GM12878 (cell line): ENCODE data around the gene NDE1. TPM values are rescaled to one million over a fixed set of nuclear protein-coding genes. Genes with fewer than 3 reads are reported as not detected.

ENCODE experiments used
- ATAC-seq: fragments of 200-7000 bp; cut with Tn5 transposase; 3 replicates; pipeline ENCODE4 v1.9.1; 2020; ENCODE audit warnings: mild to moderate bottlenecking, moderate library complexity
- BruUV-seq: library from RNA; stranded (reverse); fragments of 400-500 nt; replicated peaks from 2 replicates; lab custom pipeline; 2021; lab: Mats Ljungman, UMichigan
- CTCF ChIA-PET: fragments of 300-600 bp; sonication (Branson Sonifier 250); formaldehyde crosslinking; extraction: SDS; loops from one replicate; lab custom pipeline; 2021; ENCODE audit warnings: inconsistent platforms; lab: Yijun Ruan, JAX
- POLR2A ChIA-PET: fragments of 350-600 bp; formaldehyde crosslinking; extraction: SDS; loops from one replicate; lab custom pipeline; 2021; ENCODE audit warnings: inconsistent platforms; lab: Charles Lee
- RAD21 ChIA-PET: fragments of 300-600 bp; sonication (Branson Sonifier 250); formaldehyde crosslinking; loops from one replicate; lab custom pipeline; 2023; ENCODE audit warnings: antibody characterized with exemption; ENCODE audit not compliant: unreplicated experiment; lab: Charles Lee
- SMC1A ChIA-PET: fragments of 300-600 bp; sonication (Branson Sonifier 250); formaldehyde crosslinking; loops from one replicate; lab custom pipeline; 2023; ENCODE audit not compliant: unreplicated experiment, uncharacterized antibody; lab: Charles Lee
- DNase-seq: peaks from one replicate; pipeline ENCODE4 v3.0.0-alpha.2; 2011; ENCODE audit warnings: low read depth, low spot score
- FAIRE-seq: peaks from 3 replicates; lab custom pipeline; 2011; peaks lifted over from hg19 to GRCh38; lab: Jason Lieb, UNC
- H2AFZ ChIP-seq: 2 replicates; pipeline ENCODE4 v1.6.0; 2011; ENCODE audit warnings: low read depth, low read length, control low read depth; ENCODE audit not compliant: control insufficient read depth
- H3K27ac ChIP-seq: 2 replicates; pipeline ENCODE4 v1.5.1; 2011; ENCODE audit warnings: control low read depth; ENCODE audit not compliant: control insufficient read depth, insufficient read depth
- H3K27me3 ChIP-seq, 2 experiments: replicated peaks in 1 of 2; 2 replicates each; pipeline versions ENCODE4 v1.6.0 to v1.6.1; 2011; ENCODE audit warnings: low read length in 1 of 2; ENCODE audit not compliant: control insufficient read depth in 2 of 2, insufficient read depth in 2 of 2
- H3K36me3 ChIP-seq, 2 experiments: 2 replicates each; pipeline ENCODE4 v1.5.1; 2011; ENCODE audit warnings: low read length in 1 of 2; ENCODE audit not compliant: control insufficient read depth in 2 of 2, insufficient read depth in 2 of 2
- H3K4me1 ChIP-seq: 2 replicates; pipeline ENCODE4 v1.6.1; 2011; ENCODE audit warnings: mild to moderate bottlenecking, low read length, moderate library complexity, mixed read lengths; ENCODE audit not compliant: control insufficient read depth, insufficient read depth
- H3K4me2 ChIP-seq: 2 replicates; pipeline ENCODE4 v1.6.0; 2011; ENCODE audit warnings: control low read depth; ENCODE audit not compliant: control insufficient read depth, insufficient read depth
- H3K4me3 ChIP-seq: fragments of 200-600 bp; sonication (generic); 2 replicates; pipeline ENCODE4 v1.5.1; 2016
- H3K79me2 ChIP-seq: 2 replicates; pipeline ENCODE4 v1.6.0; 2011; ENCODE audit warnings: low read length; ENCODE audit not compliant: control insufficient read depth, insufficient read depth
- H3K9ac ChIP-seq: 2 replicates; pipeline ENCODE4 v1.8.0; 2011; ENCODE audit warnings: low read length, control low read depth, mixed read lengths; ENCODE audit not compliant: control insufficient read depth, insufficient read depth
- H3K9me3 ChIP-seq: replicated peaks from 3 replicates; pipeline ENCODE4 v1.5.1; 2011; ENCODE audit warnings: mild to moderate bottlenecking, low read length; ENCODE audit not compliant: control insufficient read depth, insufficient read depth
- H4K20me1 ChIP-seq: 2 replicates; pipeline ENCODE4 v1.6.0; 2011; ENCODE audit not compliant: control insufficient read depth, insufficient read depth
- EZH2 ChIP-seq: IDR thresholded peaks from 2 replicates; pipeline ENCODE4 v1.6.1; 2012; ENCODE audit warnings: low read depth, mild to moderate bottlenecking, control low read depth, inconsistent platforms, low read length, borderline replicate concordance; ENCODE audit not compliant: control insufficient read depth
- RCOR1 ChIP-seq: conservative IDR thresholded peaks from 2 replicates; pipeline ENCODE4 v1.6.1; 2012; ENCODE audit warnings: low read depth, low read length, improper control_type of control experiment
- ZBTB4 ChIP-seq: fragments of 450-650 bp; formaldehyde crosslinking; IDR thresholded peaks from 2 replicates; pipeline ENCODE4 v1.4.0; 2022; ENCODE audit warnings: mild to moderate bottlenecking, moderate library complexity
- WGBS: methylation state at CpG from one replicate; pipeline ENCODE4 v1.1.6; 2016; ENCODE audit warnings: low lambda C conversion rate; ENCODE audit not compliant: insufficient replicate concordance, insufficient coverage; ENCODE audit errors: missing lambda C conversion rate; 5-methylcytosine and 5-hydroxymethylcytosine counted together
- in situ Hi-C: fragments of 300-500 bp; cut with MboI; formaldehyde crosslinking; loops from 9 replicates; pipeline ENCODE4 v1.14.3; 2018; ENCODE audit warnings: mixed read lengths
- intact Hi-C: fragments of 100-400 bp; cut with micrococcal nuclease; formaldehyde crosslinking; loops from one replicate; pipeline ENCODE4 v1.14.2; 2022; ENCODE audit not compliant: unreplicated experiment
- polyA plus RNA-seq, 11 experiments: library from polyadenylated mRNA; depleted of rRNA in 4 of 11; unstranded in 6 of 11; stranded (reverse) in 5 of 11; fragments of >200 nt; fragmentation: Nextera tagmentation in 4 of 11; fragmentation: Illumina TruSeq in 1 of 11; extraction: Ambion mirVana in 4 of 11; extraction: Trizol in 1 of 11; gene quantifications; 1 replicate in 1 of 11; 2 replicates in 10 of 11; pipeline versions ENCODE4 v1.2.1 to v1.2.3, GENCODE V29; 2011 to 2016; ENCODE audit warnings: inconsistent platforms in 2 of 11, missing spikeins in 2 of 11, low read depth in 1 of 11
- total RNA-seq, 4 experiments: library from RNA; depleted of rRNA in 3 of 4; stranded (reverse); fragments of >200 nt in 3 of 4; fragmentation: Illumina TruSeq in 1 of 4; extraction: Trizol in 1 of 4; gene quantifications; 2 replicates each; pipeline versions ENCODE4 v1.2.1 to v1.2.3, GENCODE V29; 2013 to 2021

The NDE1 gene
- total and polyA plus RNA-seq, 10 of the 15 experiments (the other 5 are each of a cell fraction or from before 2014, with no cell fraction given), result 5.7 to 148 (median 87.8) TPM

- TF ChIP-seq ZBTB4, result no peak
- no peak for TF ChIP-seq EZH2
- TF ChIP-seq RCOR1, result no peak
- RAD21 ChIA-PET, result no interaction called here
- Histone ChIP-seq H3K4me2 (no peak overlapping the region), H2AFZ (no peak overlapping the region), H3K9ac (no peak overlapping the region), H3K9me3 (no peaks in the 10 kb centered on the region; the same call in 2 of the 3 replicates), H3K79me2 (no peaks in the 10 kb centered on the region), H3K4me1 (no peaks in the 10 kb centered on the region), H3K27me3 (peaks cover 0 to 1% of the 10 kb centered on the region in 2 experiments; a peak in 1 of 4 replicates), H3K4me3 (no peak overlapping the region), H3K36me3 (no peaks in the 10 kb centered on the region), H3K27ac (no peak overlapping the region), H4K20me1 (no peaks in the 10 kb centered on the region)
- SMC1A ChIA-PET, result no interaction called here
- DNase-seq, result no peak
- CTCF ChIA-PET, result interaction anchor here (0.8 kb wide), 1 partner anchor 58 kb away, joined by 3 read pairs; no protein-coding TSS in a partner anchor
- in situ Hi-C loops (no loop called here), intact Hi-C loops (no loop called here)
- 64% methylated on average over 18 of the region's 18 CpGs for WGBS
- ATAC-seq, result no peak
- BruUV-seq, result no TSS peak
- POLR2A ChIA-PET, result no interaction called here
- FAIRE-seq, result no peak
These were observed 87.1 kb downstream of the NDE1 start for GRCh38 chr16:15737140-15737644.
